Upper lobe of left lung (tissue), 4 donors: ENCODE results near the gene TASOR2.

ENCODE experiments used
- CTCF ChIP-seq, 6 experiments: fragments of 450-650 bp in 4 of 6; fragments of 200-600 bp in 2 of 6; sonication (generic) in 2 of 6; IDR thresholded peaks; one replicate each; pipeline ENCODE4 v1.5.1; 2016 to 2019; ENCODE audit warnings: antibody characterized with exemption in 6 of 6
- POLR2A ChIP-seq, 4 donors: fragments of 450-650 bp; IDR thresholded peaks; one replicate each; pipeline ENCODE4 v1.5.1; 2016 to 2017; ENCODE audit warnings: antibody characterized with exemption in 4 of 4, mild to moderate bottlenecking in 2 of 4
- POLR2AphosphoS5 ChIP-seq, 2 donors: sonication (generic); formaldehyde crosslinking; IDR thresholded peaks; one replicate each; pipeline ENCODE4 v1.5.1; 2017; ENCODE audit warnings: antibody characterized with exemption in 2 of 2

- TF ChIP-seq CTCF (IDR thresholded peaks at IDR 0.05) (no peak), POLR2AphosphoS5 (IDR thresholded peaks at IDR 0.05) (no peak), POLR2A (IDR thresholded peaks at IDR 0.05) (no peak)
Observed at GRCh38 chr10:5645375-5645774, 39.3 kb upstream of the TASOR2 start.
